HTERT RPE-1 (cell line): ENCODE results near the gene RNF215.

ENCODE experiments used
- in situ Hi-C: fragments of 300-500 bp; cut with MboI; formaldehyde crosslinking; loops from 4 replicates; pipeline ENCODE4 v1.14.3; 2020; ENCODE audit warnings: low sequenced_read_pairs

Gene RNF215

DNA sequence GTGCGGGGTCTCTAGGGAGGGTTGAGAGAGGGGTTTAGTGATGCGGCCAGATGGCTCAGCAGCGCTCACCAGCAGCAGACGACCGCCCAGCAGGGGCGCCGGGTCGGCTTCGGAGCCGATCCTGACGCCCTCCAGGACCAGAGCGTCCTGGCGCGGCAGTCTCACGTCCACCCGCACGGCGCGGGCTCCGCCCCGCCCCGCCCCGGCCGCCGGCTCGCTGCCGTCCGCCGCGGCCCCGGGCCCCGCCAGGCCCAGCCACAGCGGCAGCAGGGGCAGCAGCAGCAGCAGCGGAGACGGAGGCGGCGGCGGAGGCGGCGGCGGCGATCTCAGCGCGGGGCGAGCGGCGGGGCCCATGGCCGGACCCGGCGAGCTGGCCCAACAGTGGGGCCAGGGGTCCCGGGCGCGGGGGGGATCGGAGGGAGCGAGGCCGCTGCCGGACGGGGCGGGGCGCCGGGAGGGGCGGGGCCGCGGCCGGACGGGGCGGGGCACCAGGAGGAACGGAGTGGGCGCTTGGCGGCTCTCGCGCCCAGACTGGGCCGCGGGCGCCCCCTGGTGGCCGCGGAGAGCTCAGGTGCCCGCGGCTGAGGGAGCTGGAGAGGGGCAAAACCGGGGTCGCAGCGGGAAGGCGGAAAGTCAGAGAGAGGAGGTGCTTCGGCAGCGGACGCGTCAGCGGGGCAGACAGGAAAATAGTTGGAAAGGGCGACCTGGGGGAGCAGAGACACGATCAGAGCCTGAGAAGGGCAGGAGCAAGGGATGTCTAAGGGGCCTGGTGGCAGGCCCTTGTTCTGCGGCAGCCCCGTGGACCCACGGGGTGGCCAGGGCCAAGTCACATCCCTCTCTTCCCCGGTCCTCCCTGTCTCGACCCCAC lies at the start of gene RNF215:
TSS of gene RNF215 (minus strand) at position 452 of the 868 bp plus-strand sequence. CDS start at position 354, 98 bp downstream.
- in situ Hi-C loops, result no loop called here

DNA sequence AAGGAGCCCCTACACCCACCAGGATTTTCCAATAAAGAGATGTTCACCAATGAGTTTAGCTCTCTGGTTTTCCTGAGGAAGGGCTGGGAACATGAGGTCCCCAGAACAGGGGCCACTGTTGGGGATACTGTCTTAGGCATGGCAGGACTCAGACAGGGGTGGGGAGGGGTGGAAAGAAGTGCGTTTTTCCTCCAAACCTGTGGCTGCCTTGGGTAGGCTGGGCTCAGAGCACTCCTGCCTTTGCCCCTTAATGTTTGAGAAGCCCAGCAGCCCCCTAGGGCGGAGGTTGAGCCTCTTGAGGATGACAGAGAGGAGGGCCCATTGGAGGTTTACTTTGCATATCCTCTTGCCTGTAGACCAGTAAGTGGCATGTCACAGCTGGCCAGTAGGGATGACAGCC lies 49.0 kb upstream of the RNF215 start:
- in situ Hi-C loops, result no loop called here

DNA sequence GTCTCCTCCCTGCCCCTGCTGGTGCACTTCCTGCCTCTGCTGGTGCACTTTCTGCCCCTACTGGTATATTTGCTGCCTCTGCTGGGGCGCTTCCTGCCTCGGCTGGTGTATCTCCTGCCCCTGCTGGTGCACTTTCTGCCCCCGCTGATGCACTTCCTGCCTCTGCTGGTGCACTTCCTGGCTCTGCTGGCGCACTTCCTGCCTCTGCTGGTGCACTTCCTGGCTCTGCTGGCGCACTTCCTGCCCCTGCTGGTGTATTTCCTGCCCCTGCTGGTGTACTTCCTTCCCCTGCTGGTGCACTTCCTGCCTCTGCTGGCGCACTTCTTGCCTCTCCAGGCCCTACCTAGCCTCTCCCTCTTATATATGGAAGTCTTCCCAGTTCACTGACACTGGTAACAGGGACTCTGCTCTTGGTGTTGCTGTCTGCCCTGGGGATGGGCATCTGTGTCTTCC lies 48.5 kb upstream of the RNF215 start:
- in situ Hi-C loops, result no loop called here

DNA sequence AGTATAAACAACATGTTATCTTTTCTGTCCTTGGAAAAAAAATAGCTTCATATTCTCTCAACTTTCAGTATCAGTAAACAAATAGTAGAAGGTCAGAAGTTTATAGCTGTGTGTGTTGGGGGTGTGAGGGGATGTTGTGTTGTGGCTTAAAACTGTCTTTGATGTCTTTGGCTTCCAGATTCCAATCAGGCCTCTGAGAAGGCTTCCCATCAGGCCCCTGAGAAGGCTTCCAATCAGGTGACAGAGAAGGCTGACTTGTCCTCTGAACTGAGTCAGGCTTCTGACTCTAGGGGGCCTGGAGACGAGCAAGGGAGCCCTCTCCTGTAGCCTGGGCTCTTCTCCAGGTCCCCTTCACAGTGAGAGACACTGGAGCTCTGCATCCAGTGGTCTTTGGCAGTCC lies 47.6 kb upstream of the RNF215 start:
- in situ Hi-C loops, result no loop called here

DNA sequence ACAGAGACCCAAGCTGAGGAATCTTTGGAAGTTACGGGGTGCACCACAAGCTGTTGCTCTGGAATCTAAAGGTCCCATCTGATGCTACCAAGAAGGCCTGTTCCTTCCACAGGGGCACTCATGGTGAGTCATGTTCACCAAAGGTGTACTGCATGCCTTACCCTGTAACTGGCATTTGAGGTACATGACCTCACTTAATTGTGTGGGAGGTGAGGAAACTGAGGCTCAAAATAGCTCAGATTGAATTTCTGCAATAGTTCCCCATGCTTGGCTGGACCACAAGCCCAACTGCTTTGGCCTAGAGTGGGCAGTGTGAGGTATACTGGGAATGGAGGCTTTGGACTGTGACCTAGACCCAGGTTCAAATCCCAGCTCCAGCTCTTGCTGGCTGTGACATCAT lies 46.6 kb upstream of the RNF215 start:
- in situ Hi-C loops, result no loop called here

DNA sequence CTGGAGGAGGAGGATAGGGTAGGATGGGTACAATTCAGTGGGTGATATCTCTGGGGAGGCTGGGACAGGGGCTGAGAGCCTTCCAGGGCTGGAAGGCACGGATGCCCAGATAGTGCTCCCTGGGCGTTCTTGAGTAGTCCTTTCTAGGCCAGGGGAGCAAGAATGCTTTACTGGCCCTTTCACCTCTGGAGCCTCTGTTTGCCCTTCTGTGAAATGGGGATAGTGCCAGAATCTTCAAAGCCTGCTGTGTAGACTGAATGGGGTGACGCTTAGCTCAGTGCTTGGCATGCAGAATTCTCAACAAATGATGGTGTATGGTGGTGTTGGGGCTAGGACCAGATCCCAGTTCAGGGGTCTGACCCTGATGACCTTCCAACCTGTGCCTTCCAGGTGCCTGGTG lies 46.0 kb upstream of the RNF215 start:
- in situ Hi-C loops, result no loop called here

DNA sequence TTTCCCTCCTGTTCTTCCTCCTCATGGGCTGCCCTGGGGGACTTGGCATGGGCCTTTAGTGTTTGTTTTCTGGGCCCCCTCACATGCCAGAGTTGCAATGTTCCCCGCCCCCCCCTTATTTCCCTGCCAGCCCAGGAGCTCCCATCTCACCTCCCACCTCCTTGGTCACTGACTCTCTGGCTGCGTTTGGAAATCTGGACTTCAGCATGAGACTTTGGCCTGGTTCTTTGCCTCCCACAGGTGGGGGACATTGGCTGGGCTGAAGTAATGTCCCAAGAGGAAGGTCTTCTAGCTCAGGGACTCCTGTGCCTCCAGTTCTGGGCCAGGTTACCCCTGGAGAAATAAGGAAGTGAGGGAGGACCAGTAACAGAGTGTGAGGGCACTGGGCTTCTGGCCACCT lies 45.3 kb upstream of the RNF215 start:
- in situ Hi-C loops, result no loop called here

DNA sequence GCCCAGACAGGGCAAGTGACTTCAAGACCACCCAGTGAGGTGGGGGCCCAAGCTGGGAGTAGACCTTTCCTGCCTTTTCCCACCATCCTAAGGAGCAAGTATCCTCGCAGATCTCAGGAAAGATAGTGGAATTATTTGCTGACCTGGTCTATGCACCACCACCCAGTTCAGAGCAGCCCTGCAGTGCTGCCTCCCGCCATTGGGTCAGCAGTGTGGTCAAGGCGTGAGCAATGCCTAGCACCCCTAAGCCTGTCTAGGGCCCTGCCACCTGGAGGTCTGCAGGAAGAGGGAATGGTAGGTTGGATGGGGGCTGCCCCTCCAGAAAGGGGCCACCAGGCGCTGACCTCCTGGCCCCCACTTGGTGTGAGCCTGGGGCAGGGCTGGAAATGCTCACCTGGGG lies 44.9 kb upstream of the RNF215 start:
- in situ Hi-C loops, result no loop called here

DNA sequence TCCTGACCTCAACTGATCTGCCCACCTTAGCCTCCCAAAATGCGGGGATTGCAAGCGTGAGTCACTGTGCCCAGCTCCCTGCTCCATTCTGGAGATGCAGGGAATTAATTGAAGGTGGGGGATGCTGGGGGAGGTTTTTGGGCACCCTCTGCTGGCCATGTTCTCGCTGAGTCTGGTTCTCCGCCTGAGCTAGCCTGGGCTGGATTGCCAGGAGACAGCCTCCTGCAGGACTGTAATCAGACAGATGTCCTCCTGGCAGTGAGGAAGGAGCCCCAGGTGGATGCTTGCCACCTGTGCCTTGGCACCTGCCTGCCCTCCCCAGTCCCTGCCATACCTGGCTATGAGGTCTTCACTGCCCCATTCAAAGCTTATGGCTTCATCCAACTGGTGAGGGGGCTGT lies 43.7 kb upstream of the RNF215 start:
- in situ Hi-C loops, result no loop called here

DNA sequence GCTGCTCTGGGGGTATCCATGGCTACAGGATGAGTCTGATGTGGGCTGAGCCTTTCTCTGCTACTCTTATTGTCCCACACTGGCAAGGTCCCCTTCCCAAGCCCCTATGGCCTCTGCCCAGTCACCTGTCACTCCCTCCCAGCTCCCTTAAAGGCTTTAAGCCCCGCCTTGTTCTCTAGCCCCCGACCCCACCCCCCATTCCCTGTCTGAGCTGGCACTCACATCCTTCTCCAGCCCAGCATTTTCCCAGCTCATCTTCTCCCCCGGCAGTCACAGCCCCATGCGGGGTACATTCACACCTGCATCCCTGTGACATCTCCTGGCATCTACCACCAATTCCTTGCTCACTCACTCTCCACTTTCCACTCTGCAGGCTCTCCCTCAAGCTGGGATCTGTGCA lies 42.7 kb upstream of the RNF215 start:
- in situ Hi-C loops, result no loop called here

DNA sequence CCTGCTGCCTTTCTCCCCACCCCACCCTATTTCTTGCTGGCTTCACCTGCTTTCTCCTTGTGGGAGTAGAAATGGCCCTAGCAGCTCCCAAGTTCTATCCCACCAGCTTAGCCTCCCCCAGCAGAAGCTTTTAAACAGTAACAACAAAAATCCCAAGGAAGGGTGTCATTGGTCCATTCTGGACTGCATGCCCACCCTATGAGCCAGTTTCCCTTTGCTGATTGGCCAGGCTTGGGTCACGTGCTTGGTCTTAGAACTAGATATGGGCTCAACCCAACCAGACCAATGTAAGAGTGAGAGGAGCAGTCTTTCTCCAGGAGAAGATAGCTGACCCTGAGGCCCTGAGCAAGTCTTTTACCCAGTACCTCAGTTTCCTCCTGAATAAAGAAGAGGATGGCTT lies 40.7 kb upstream of the RNF215 start:
- in situ Hi-C loops, result no loop called here

DNA sequence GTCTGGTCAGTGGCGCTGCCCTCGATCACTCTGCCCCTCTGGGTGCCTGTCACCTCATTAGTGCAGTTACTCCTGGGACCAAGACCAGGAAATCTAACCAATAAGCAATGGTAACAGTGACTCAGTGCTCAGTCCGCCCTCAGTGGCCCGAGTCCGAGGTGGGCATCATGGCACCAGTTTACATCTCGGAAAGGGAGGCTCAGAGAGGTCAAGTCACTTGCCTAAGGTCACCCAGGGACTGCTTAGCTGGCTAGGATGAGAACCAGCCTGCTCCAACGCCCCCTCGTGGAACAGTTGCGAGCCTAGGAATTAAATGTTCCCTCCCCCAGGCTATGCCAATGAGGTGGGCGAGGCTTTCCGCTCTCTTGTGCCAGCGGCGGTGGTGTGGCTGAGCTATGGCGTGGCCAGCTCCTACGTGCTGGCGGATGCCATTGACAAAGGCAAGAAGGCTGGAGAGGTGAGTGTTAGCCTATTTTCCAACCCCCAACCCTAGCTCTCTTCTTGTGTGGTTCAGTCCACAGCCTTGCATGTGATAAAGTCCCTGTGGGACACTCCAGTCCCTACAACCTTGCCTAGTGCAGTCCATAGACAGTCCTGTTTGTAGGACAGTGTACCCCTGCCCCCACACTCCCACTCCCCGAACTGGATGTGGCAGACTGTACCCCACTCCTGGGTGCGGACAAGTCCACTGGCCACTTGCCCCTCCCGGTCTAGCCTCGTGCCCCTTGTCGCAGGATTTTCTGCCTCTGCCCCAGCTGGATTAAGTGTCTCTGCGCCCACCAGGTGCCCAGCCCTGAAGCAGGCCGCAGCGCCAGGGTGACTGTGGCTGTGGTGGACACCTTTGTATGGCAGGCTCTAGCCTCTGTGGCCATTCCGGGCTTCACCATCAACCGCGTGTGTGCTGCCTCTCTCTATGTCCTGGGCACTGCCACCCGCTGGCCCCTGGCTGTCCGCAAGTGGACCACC lies 39.5 kb upstream of the RNF215 start:
- in situ Hi-C loops, result no loop called here

DNA sequence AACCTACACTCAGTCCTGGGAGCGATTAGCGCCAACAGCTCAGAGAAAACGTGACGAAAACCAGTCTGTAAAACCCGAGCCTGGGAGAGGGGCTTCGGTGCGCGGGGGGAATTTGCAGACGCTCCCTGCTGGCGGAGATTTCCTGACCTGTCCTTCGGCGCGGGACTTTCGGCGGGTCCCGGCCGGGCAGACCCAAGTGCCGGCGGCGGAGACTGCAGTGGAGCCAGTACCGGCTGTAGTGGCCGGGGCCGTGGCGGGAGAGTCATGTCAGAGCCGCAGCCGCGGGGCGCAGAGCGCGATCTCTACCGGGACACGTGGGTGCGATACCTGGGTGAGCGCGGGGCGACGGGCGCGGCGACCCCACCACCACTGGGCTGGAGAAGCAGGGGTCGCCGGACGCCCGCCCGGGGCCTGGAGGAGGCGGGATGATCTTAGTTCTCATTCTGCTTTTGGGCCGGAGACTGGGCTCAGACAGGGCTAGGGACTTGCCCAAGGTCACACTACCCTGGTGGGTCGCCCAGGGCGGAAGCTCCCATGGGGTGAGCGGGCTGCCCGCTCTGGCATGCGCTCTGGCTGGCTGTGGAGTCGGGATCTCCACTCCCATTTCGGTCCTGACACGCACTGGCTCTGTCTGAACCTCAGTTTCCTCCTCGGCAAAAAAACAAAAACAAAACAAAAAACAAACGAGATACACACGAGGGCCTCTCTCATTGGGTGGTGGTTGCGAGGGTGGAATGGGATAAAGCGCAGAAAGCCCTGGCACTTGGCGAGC lies 38.6 kb upstream of the RNF215 start, which contains the start of gene MTFP1:
TSS of gene MTFP1 (plus strand) at position 153 of the 772 bp plus-strand sequence. CDS start at position 265, 112 bp downstream.
- in situ Hi-C loops, result no loop called here

DNA sequence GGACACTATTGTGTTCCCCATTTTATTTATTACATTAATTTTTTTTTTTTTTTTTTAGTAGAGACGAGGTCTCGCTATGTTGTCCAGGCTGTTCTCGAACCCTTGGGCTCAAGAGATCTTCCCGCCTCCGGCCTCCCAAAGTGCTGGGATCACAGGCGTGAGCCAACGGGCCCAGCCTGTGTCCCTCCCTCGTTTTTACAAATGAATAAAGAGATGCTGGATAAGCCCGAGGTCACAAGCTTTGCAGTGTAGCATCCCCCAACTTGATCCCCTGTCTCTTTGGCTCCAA lies 38.1 kb upstream of the RNF215 start:
- in situ Hi-C loops, result no loop called here

DNA sequence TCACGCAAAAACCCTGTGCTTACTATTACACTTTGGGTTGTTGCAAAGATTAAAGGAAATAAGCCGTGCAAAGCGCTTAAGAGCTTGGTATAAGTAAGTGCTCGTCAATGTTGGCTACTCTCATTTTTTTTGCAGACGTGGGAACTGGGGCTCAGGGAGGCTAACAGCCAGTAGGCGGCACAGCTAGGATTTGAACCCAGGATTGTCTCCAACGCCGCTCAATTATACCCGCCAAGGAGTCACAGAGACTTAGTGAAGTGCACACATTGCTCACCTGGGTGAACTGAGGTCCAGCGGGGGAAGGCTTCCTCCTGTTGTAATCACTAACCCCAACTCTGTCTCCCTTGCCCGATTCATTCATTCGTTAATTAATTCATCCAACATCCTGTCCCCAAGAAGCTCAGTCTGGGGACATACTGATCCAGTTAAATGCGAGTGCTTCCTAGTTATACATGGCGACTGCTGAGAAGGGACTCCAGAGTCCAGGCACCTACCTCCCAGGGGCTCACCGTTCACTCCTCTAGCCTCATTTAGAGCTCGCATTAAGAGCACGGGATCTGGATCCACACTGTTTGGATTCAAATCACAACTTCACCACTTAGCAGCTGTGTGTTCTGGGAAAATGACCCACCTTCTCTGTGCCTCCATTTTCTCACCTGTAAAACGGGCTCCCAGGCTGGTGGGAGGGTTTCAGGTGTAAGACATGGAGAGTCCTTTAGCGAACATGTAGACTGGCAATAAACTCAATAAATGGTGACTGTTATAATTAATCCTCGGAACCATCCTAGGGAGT lies 37.5 kb upstream of the RNF215 start:
- in situ Hi-C loops, result no loop called here

DNA sequence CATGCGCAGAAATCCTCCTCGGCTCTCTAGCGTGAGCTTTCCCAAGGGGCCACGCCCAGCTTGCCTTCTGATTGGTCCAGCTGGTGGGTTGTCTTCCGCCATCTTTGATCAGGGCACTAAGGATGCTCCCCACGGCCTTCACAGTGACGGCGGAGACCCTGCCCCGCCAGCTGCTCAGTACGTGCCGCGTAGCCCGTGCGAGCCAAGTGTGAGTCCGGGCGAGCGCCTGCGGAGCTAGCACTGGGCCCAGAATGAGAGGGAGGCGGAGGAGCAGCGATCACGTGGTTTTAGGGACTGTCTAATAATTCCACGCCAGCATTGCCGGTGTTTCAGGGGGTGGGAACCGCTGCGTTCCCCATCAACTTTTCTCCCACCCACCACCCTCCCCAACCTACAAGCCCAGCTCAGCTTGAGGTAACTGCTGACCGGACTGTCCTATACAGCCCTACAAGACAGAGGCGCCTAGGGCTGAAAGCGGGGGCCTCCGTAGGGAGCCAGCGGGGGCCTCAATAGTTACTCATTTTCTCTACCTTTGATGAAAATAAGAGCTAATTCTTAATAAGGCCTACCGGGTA lies 36.8 kb upstream of the RNF215 start:
- in situ Hi-C loops, result no loop called here

DNA sequence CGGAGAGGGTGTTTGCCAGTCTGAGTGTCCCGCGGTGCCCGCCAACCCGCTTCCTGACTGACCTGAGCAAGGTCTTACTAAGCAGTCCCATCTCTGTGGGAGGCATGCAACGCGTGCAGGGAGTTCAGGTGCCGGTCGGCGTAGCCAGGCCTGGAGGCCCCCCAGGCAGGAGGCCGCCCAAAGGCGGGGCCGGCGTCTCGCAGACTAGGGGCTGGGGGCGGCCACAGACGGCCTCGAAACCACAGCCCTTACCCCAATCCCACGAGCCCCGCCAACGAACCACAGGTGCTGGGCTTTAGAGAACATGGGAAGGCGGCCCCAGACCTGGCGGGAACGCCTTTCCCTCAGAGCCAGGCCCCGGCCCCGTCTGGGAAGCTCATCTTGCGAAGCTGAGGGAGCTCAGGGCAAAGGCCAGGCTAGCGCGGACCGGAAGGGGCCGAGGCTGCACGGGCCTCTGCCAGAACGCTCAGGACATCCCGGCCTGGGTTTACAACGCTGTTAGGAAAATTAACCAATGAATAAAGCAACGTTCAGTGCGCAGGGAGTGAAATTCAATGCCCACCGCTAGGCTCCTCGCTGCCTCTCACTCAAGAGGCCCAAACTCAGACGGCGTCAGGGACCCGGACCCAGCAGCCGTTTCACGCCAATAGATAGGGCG lies 36.2 kb upstream of the RNF215 start:
- in situ Hi-C loops, result no loop called here

DNA sequence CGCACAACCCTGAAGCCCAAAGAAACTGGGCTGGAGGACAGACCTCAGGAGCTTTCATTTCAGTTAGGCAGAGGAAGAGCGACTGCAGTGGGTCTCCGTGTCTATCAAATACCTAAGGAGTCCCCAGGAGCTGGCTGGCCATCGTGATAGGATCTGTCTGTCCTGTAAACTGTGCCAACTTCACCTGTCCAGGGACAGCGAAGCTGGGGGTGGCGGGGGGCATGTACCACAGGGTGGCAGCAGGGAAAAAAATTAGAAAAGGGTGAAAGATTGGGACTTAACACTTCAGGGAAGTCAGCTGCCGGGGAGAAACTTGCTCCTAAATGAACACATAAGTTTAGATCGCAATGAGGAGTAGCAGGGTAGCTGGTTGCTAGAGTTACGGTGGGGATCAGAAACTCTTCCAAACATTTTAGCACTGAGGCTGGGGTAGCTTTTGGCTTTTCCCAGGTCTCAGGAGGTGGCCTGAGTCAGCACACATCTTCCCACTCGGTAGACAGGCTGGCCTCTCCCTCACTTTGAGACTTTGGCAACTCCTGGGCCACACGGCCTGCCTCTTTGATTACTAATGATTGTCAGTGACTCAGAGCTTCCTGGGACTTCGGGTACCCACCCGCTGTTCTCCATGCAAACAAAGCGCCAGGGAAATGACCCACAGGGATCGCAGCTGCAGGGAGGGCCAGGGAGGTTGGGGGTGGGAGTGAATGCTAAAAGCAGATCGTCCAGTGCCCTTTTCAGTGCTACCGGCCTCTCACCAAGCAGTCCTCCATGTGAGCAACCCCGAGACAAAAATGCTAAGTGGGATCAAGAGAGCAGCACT lies 35.5 kb upstream of the RNF215 start:
- in situ Hi-C loops, result no loop called here
